Renal pelvis (tissue), 4 donors: ENCODE measurements around the gene MGAT4C. TPM values are rescaled to one million over a fixed set of nuclear protein-coding genes. Genes with fewer than 3 reads are reported as not detected.

Source experiments
- DNase-seq: peaks from one replicate; pipeline ENCODE4 v3.0.0-alpha.2; 2013
- polyA plus RNA-seq, 3 donors: library from polyadenylated mRNA; unstranded; fragments of 120-200 nt; gene quantifications; one replicate each; pipeline ENCODE4 v1.2.1, GENCODE V29; 2013; ENCODE audit not compliant: insufficient read length in 3 of 3

Gene MGAT4C
- polyA plus RNA-seq, 3 donors = 1.6 to 2.2 (median 2.1) TPM

GRCh38 chr12:86230516-86231146 is 25.6 kb downstream of the MGAT4C start:
- DNase-seq = no peak

- no peak for DNase-seq
Observed at GRCh38 chr12:86229772-86230171, 26.4 kb downstream of the MGAT4C start.

GRCh38 chr12:86228656-86229055 is 27.5 kb downstream of the MGAT4C start:
- no peak for DNase-seq

GRCh38 chr12:86226481-86226880 is 29.7 kb downstream of the MGAT4C start:
- no peak for DNase-seq

GRCh38 chr12:86216591-86216990 is 39.6 kb downstream of the MGAT4C start:
- no peak for DNase-seq

- DNase-seq = no peak
Observed at GRCh38 chr12:86213012-86213411, 43.2 kb downstream of the MGAT4C start.

- no peak for DNase-seq
Observed at GRCh38 chr12:86198696-86199444, 57.3 kb downstream of the MGAT4C start.

GRCh38 chr12:86196465-86196864 is 59.7 kb downstream of the MGAT4C start:
- no peak for DNase-seq

- DNase-seq = no peak
Observed at GRCh38 chr12:86194721-86195120, 61.5 kb downstream of the MGAT4C start.

GRCh38 chr12:86193931-86194330 is 62.3 kb downstream of the MGAT4C start:
- no peak for DNase-seq

- no peak for DNase-seq
Observed at GRCh38 chr12:86188226-86188625, 68.0 kb downstream of the MGAT4C start.

GRCh38 chr12:86186449-86186848 is 69.7 kb downstream of the MGAT4C start:
- DNase-seq = no peak

GRCh38 chr12:86179855-86180254 is 76.3 kb downstream of the MGAT4C start:
- no peak for DNase-seq

GRCh38 chr12:86174188-86174587 is 82.0 kb downstream of the MGAT4C start:
- DNase-seq = no peak

- DNase-seq = no peak
Observed at GRCh38 chr12:86172913-86173443, 83.2 kb downstream of the MGAT4C start.

GRCh38 chr12:86170051-86170450 is 86.1 kb downstream of the MGAT4C start:
- DNase-seq = no peak

- no peak for DNase-seq
Observed at GRCh38 chr12:86158956-86159355, 97.2 kb downstream of the MGAT4C start.

- DNase-seq = no peak
Observed at GRCh38 chr12:86154620-86155019, 101.6 kb downstream of the MGAT4C start.

GRCh38 chr12:86148612-86149011 is 107.6 kb downstream of the MGAT4C start:
- no peak for DNase-seq

- DNase-seq = no peak
Observed at GRCh38 chr12:86148071-86148470, 108.1 kb downstream of the MGAT4C start.

- DNase-seq = no peak
Observed at GRCh38 chr12:86145156-86145555, 111.0 kb downstream of the MGAT4C start.

- no peak for DNase-seq
Observed at GRCh38 chr12:86143162-86143561, 113.0 kb downstream of the MGAT4C start.

GRCh38 chr12:86139671-86140070 is 116.5 kb downstream of the MGAT4C start:
- DNase-seq = no peak
